CD4-positive, alpha-beta memory T cell (primary cell): ENCODE data around the gene UBE2S. TPM values are rescaled to one million over a fixed set of nuclear protein-coding genes. Genes with fewer than 3 reads are reported as not detected.
"Not testable (repeated sequence)": the region's sequence is repeated elsewhere in the genome, so short reads cannot be mapped to it uniquely, and the experiment has no call there.

Experiments used
- CTCF ChIA-PET: fragments of 350-600 bp; sonication (Branson Sonifier 250); formaldehyde crosslinking; loops from one replicate; lab custom pipeline; 2021; ENCODE audit warnings: inconsistent platforms; ENCODE audit not compliant: partially characterized antibody; lab: Charles Lee
- POLR2A ChIA-PET: fragments of 350-600 bp; sonication (Branson Sonifier 250); formaldehyde crosslinking; loops from one replicate; lab custom pipeline; 2021; ENCODE audit not compliant: partially characterized antibody; lab: Charles Lee
- DNase-seq, 5 donors: peaks; one replicate each; pipeline versions ENCODE4 v3.0.0 to v3.0.0-alpha.2; 2020 to 2022; ENCODE audit warnings: mixed read lengths in 1 of 5
- H3K27ac ChIP-seq: one replicate; pipeline ENCODE4 v1.7.0; 2013; ENCODE audit warnings: low read depth, low read length
- H3K27me3 ChIP-seq: 2 replicates; pipeline ENCODE4 v1.7.0; 2013; ENCODE audit warnings: mild to moderate bottlenecking, low read length, moderate library complexity; ENCODE audit not compliant: insufficient read depth
- H3K36me3 ChIP-seq: 2 replicates; pipeline ENCODE4 v1.7.0; 2013; ENCODE audit warnings: mild to moderate bottlenecking, low read length, moderate library complexity; ENCODE audit not compliant: insufficient read depth
- H3K4me1 ChIP-seq: 2 replicates; pipeline ENCODE4 v1.7.0; 2013; ENCODE audit warnings: mild to moderate bottlenecking, low read length, moderate library complexity; ENCODE audit not compliant: insufficient read depth
- H3K4me3 ChIP-seq, 2 donors: one replicate each; pipeline ENCODE4 v1.7.0; 2013; ENCODE audit warnings: low read length in 2 of 2, mild to moderate bottlenecking in 1 of 2
- H3K9me3 ChIP-seq, 2 donors: one replicate each; pipeline ENCODE4 v1.7.0; 2013; ENCODE audit warnings: low read length in 2 of 2, control low read depth in 1 of 2; ENCODE audit not compliant: control insufficient read depth in 1 of 2
- H3K27ac Mint-ChIP-seq, 7 donors: one replicate each; pipeline ENCODE4 v1.8.0; 2020 to 2021; ENCODE audit warnings: mixed read lengths in 7 of 7, mild to moderate bottlenecking in 6 of 7, inconsistent platforms in 3 of 7, moderate library complexity in 3 of 7
- H3K27me3 Mint-ChIP-seq, 2 donors: one replicate each; pipeline ENCODE4 v1.8.0; 2020 to 2021; ENCODE audit warnings: mixed read lengths in 2 of 2
- H3K36me3 Mint-ChIP-seq, 2 donors: one replicate each; pipeline ENCODE4 v1.8.0; 2020 to 2021; ENCODE audit warnings: mixed read lengths in 2 of 2, inconsistent platforms in 1 of 2, mild to moderate bottlenecking in 1 of 2
- H3K4me1 Mint-ChIP-seq, 4 donors: one replicate each; pipeline ENCODE4 v1.8.0; 2020 to 2021; ENCODE audit warnings: mixed read lengths in 4 of 4, mild to moderate bottlenecking in 1 of 4
- H3K4me3 Mint-ChIP-seq, 8 donors: one replicate each; pipeline ENCODE4 v1.8.0; 2020 to 2021; ENCODE audit warnings: mixed read lengths in 8 of 8, mild to moderate bottlenecking in 7 of 8, moderate library complexity in 6 of 8, inconsistent platforms in 3 of 8
- H3K9me3 Mint-ChIP-seq, 8 donors: one replicate each; pipeline ENCODE4 v1.8.0; 2020 to 2021; ENCODE audit warnings: mixed read lengths in 8 of 8, mild to moderate bottlenecking in 5 of 8, inconsistent platforms in 3 of 8, moderate library complexity in 1 of 8
- intact Hi-C: fragments of 100-400 bp; cut with micrococcal nuclease; formaldehyde crosslinking; loops from one replicate; pipeline ENCODE4 v1.15.1; 2023
- polyA plus RNA-seq, 2 donors: library from polyadenylated mRNA; unstranded; fragments of 300-500 nt; fragmentation: Illumina TruSeq; gene quantifications; one replicate each; pipeline ENCODE4 v1.2.3, GENCODE V29; 2021
- total RNA-seq, 2 experiments: library from RNA; stranded (reverse); gene quantifications; one replicate each; pipeline ENCODE4 v1.2.3, GENCODE V29; 2021

Gene UBE2S
- total and polyA plus RNA-seq, 4 experiments from 2014 or later, result 18.0 to 25.4 (median 22.9) TPM

DNA sequence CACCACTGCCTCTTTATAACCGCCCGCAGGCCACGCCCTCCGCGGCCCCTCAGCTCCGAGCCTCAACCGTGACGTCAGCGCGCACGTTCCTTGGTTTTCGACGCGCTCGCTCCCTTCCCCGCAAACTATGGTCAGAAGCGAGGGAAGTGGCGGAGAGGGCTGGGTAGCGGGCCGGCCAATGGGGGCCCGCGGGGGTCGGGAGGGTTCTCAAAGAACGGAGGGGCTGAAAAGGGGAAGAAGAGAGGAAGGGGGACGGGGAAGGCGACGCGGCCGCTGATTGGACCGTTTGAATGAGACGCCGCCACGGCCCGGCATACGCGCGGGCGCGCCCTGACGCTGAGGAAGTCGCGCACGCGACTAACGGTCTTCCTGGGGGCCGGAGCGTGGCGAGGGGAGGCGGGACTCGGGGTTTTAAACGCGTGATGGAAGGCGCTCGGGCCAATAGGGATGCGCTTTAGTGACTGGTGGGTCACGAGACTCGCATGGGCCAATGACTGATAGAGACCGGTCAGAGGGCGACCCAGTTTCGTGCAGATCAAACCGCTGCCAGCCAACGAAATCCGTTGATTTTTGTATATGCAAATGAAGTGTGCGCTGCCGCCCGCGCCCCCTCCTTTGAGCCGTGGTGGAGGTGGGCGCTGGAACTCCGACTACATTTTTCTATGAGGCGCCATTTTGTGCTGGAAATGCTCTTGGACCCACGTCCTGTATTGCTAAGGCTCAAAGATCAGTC is 378 bp upstream of the UBE2S start:
- H3K27ac ChIP-seq, result peak overlapping the region; percentile 99
- peaks cover 22 to 32% (median 28%) of the 10 kb centered on the region in 4 donors for H3K4me1 Mint-ChIP-seq
- no peaks in the 10 kb centered on the region for H3K9me3 ChIP-seq
- peak overlapping the region; percentile 64 to 69 for H3K4me3 ChIP-seq
- peaks cover 15 to 34% of the 10 kb centered on the region in 2 donors for H3K36me3 Mint-ChIP-seq
- intact Hi-C loops, result loop anchor here (1.0 to 5.0 kb wide), 5 partner anchors 23 to 234 kb away; partner anchors contain the start of genes ISOC2, KMT5C, PPP6R1 and RPL28
- CTCF ChIA-PET, result interaction anchor here (1.2 to 2.4 kb wide), 2 partner anchors 11 to 23 kb away, joined by 5 to 14 read pairs; no protein-coding TSS in a partner anchor
- peaks cover 0 to 17% (median 0%) of the 10 kb centered on the region in 8 donors for H3K9me3 Mint-ChIP-seq
- peak overlapping the region; percentile 98 to 100 (median 99) for H3K27ac Mint-ChIP-seq
- DNase-seq, result peak; percentile 96 to 99 (median 98)
- no peaks in the 10 kb centered on the region for H3K27me3 Mint-ChIP-seq
- no peaks in the 10 kb centered on the region for H3K27me3 ChIP-seq
- peaks cover 13% of the 10 kb centered on the region for H3K36me3 ChIP-seq
- peaks cover 24% of the 10 kb centered on the region for H3K4me1 ChIP-seq
- H3K4me3 Mint-ChIP-seq, result peak overlapping the region; percentile 89 to 96 (median 93)
- POLR2A ChIA-PET, result interaction anchor here (0.6 to 8.5 kb wide), 28 partner anchors 9 to 290 kb away, joined by 3 to 247 read pairs (median 6); partner anchors contain the start of genes BRSK1, FIZ1, HSPBP1 and ISOC2

DNA sequence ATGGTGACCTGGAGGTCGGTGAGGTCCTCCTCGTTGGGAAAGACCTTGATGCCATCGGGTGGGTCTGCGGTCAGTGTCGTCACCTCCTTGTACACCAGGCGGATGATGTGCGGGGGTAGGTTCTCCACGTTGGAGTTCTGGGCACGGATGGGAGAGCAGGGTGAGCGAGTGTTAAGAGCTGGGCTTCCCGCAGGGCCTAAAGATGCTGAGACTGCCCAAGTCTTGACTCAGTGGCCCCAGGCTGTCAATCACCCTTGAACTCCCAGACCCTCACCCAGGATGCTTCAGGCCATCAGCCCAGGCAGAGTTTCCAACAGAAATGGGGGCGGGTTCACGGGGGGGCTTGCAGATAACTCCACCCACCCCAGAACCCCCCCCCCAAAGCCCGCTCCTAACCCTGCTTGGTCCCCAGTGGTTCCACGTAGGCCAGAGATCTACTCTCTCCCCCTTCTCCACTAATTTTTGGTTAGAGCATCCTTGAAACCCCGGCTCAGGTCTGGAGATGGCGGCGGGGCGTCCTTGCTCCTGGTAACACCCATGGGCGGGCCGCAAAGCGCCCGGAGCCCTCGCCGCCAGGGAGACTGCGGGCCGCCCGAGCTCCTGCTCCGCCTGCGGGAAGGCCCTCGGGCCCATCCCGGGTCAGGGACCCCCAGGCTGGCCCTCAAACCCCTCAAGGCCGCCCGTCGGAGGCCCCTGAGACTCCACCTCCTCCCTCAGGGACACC is 600 bp downstream of the UBE2S start:
- H3K27me3 Mint-ChIP-seq, result no peaks in the 10 kb centered on the region
- peaks cover 20 to 44% of the 10 kb centered on the region in 2 donors for H3K36me3 Mint-ChIP-seq
- Histone ChIP-seq H3K4me1 (peaks cover 24% of the 10 kb centered on the region), H3K27ac (peak overlapping the region; percentile 99), H3K36me3 (peaks cover 22% of the 10 kb centered on the region), H3K9me3 (no peaks in the 10 kb centered on the region), H3K27me3 (no peaks in the 10 kb centered on the region), H3K4me3 (peak overlapping the region; percentile 28 to 63)
- intact Hi-C loops, result loop anchor here (5.0 kb wide), 1 partner anchor 235 kb away; the partner anchor contains the start of genes ZNF580 and ZNF581
- H3K4me3 Mint-ChIP-seq, result peak overlapping the region; percentile 76 to 95 (median 82)
- H3K4me1 Mint-ChIP-seq, result peaks cover 22 to 32% (median 28%) of the 10 kb centered on the region in 4 donors
- POLR2A ChIA-PET, result interaction anchor here (0.6 to 8.5 kb wide), 24 partner anchors 8 to 1270 kb away, joined by 3 to 247 read pairs (median 6); partner anchors contain the start of genes BRSK1, CNOT3, FIZ1 and HSPBP1
- CTCF ChIA-PET, result interaction anchor here (2.4 kb wide), 1 partner anchor 12 kb away, joined by 14 read pairs; no protein-coding TSS in a partner anchor
- H3K9me3 Mint-ChIP-seq, result peaks cover 0 to 17% (median 0%) of the 10 kb centered on the region in 8 donors
- peak in 1 of 5 donors; percentile 52 for DNase-seq
- H3K27ac Mint-ChIP-seq, result peak overlapping the region; percentile 84 to 99 (median 93)

DNA sequence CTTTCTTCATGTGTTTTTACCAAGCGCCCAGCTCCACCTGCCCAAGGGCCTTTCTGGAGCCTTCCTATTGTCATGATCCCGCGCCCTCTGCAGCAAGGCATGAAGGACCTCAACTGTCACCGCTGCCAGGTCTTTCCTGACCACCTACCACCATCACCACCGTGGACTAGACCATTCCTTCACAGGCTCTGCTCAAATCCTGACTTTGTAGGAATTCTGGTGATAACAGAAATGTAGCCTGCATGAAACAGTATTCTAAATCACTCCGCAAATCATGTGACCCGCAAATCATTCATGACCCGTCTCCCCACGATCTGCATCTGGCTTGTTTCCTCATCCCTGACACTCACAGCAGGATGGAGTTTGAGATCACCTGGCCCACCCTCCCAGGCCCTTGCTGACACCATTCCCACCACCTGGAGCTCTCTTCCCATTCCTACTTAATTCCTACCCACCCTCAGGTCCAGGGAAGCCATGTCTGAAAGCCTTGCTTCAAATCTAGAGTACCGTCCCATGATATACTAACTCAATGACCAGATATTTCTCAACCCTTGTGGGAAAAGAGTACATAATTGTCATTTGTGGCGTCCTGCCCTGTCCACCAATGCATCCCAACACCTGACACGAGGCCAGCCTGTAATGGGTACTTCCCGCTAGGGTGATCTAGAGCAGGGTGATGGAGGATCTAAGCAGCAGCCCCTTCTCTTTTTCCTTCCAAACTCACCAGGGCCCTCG is 1.3 kb downstream of the UBE2S start:
- DNase-seq, result no peak
- Mint-ChIP-seq H3K27me3 (no peaks in the 10 kb centered on the region), H3K4me3 (peak overlapping the region; percentile 76 to 95 (median 82)), H3K27ac (peak overlapping the region; percentile 84 to 99 (median 93)), H3K36me3 (peaks cover 24 to 47% of the 10 kb centered on the region in 2 donors), H3K9me3 (peaks cover 0 to 17% (median 0%) of the 10 kb centered on the region in 8 donors), H3K4me1 (peaks cover 22 to 32% (median 28%) of the 10 kb centered on the region in 4 donors)
- Histone ChIP-seq H3K9me3 (no peaks in the 10 kb centered on the region), H3K4me1 (peaks cover 24% of the 10 kb centered on the region), H3K27me3 (no peaks in the 10 kb centered on the region), H3K36me3 (peaks cover 26% of the 10 kb centered on the region), H3K27ac (peak overlapping the region; percentile 99), H3K4me3 (peak overlapping the region; percentile 28 to 63)
- intact Hi-C loops, result loop anchor here (5.0 kb wide), 1 partner anchor 236 kb away; the partner anchor contains the start of genes ZNF580 and ZNF581
- ChIA-PET CTCF (no interaction called here), POLR2A (interaction anchor here (0.7 to 8.5 kb wide), 9 partner anchors 18 to 1269 kb away, joined by 3 to 247 read pairs (median 8); partner anchors contain the start of genes CNOT3, HSPBP1, PPP1R12C and PPP6R1)

DNA sequence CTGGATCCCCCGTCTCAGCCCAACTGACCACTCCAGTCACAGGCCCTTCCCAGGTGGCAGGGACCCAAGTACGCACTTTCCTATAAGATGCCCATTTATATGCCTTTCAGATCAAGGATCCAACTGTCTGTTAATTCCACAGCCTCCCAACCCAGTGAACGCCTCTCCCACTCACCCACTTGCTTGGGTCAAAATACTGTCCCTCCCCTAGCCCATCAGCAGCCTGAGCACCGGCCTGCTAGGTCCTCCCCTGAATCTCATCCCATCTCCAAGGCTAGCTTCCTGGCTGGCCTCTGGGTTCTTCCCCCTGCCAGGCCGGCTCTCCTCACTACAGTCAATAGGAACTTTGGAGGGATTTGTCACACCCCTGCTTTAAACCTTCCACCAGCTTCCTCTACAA is 1.9 kb downstream of the UBE2S start:
- no peak for DNase-seq
- H3K27ac Mint-ChIP-seq, result peak overlapping the region; percentile 49 to 99 (median 93)
- H3K27me3 ChIP-seq, result no peaks in the 10 kb centered on the region
- peak overlapping the region; percentile 18 for H3K27ac ChIP-seq
- peak overlapping the region in 7 of 8 donors; percentile 76 to 95 (median 81) for H3K4me3 Mint-ChIP-seq
- H3K4me1 ChIP-seq, result peaks cover 24% of the 10 kb centered on the region
- POLR2A ChIA-PET, result interaction anchor here (0.7 to 8.5 kb wide), 4 partner anchors 17 to 149 kb away, joined by 3 to 247 read pairs (median 32); partner anchors contain the start of genes HSPBP1, PPP6R1, RPL28 and TMEM238
- peaks cover 25 to 53% of the 10 kb centered on the region in 2 donors for H3K36me3 Mint-ChIP-seq
- CTCF ChIA-PET, result no interaction called here
- H3K4me1 Mint-ChIP-seq, result peaks cover 22 to 32% (median 28%) of the 10 kb centered on the region in 4 donors
- H3K9me3 Mint-ChIP-seq, result peaks cover 0 to 17% (median 0%) of the 10 kb centered on the region in 8 donors
- H3K9me3 ChIP-seq, result no peaks in the 10 kb centered on the region
- intact Hi-C loops, result loop anchor here (5.0 kb wide), 1 partner anchor 237 kb away; the partner anchor contains the start of genes ZNF580 and ZNF581
- H3K4me3 ChIP-seq, result no peak overlapping the region
- H3K36me3 ChIP-seq, result peaks cover 28% of the 10 kb centered on the region
- no peaks in the 10 kb centered on the region for H3K27me3 Mint-ChIP-seq

DNA sequence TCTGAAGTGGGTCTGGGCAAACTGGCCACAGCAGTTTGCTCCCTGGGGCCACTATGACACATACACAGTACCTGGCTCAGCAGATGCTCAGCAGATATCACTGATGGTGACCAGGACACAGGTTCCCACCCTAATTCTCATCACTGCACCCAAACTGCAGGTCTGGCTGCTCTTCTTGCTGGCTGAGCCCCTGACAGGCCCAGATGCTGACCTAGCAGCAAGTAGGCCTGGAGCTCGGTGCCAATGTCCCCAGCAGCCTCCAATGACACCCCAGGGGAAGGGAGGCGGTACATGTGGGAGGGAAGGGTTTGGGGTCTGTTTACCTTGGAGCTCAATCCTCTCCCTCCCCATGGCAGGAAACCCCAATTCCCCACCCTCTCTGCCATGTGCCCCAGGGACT is 5.1 kb downstream of the UBE2S start:
- ChIA-PET CTCF (no interaction called here), POLR2A (interaction anchor here (1.3 to 8.5 kb wide), 2 partner anchors 14 to 64 kb away, joined by 6 to 247 read pairs; partner anchors contain the start of genes RPL28 and TMEM238)
- Histone ChIP-seq H3K36me3 (peaks cover 31% of the 10 kb centered on the region), H3K4me3 (no peak overlapping the region), H3K9me3 (no peaks in the 10 kb centered on the region), H3K27me3 (no peaks in the 10 kb centered on the region), H3K27ac (no peak overlapping the region), H3K4me1 (peaks cover 18% of the 10 kb centered on the region)
- intact Hi-C loops, result no loop called here
- Mint-ChIP-seq H3K4me3 (no peak overlapping the region), H3K36me3 (peaks cover 32 to 55% of the 10 kb centered on the region in 2 donors), H3K9me3 (peaks cover 0 to 4% (median 0%) of the 10 kb centered on the region in 8 donors), H3K4me1 (peaks cover 21 to 35% (median 28%) of the 10 kb centered on the region in 4 donors), H3K27me3 (no peaks in the 10 kb centered on the region), H3K27ac (no peak overlapping the region)
- DNase-seq, result no peak

DNA sequence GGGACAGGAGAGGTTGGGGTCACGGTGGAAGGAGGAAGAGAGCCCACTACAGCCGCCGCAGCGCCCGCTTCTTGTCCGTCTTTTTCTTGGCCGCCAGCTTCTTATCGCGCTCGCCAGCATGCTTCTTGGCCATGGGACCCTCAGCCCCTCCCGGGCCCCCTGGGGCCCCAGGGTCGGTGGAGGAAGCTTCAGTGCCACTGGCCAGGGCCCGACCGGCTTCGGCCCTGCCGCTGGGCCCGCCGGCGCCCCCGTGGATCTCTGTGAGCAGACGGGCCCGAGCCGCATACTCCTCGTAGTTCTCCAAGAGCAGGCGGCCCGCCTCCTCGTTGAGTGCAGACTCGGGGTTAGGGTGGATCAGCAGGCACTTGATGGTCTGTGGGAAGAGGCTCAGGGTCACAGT is 6.2 kb downstream of the UBE2S start:
- POLR2A ChIA-PET, result interaction anchor here (3.4 kb wide), 1 partner anchor 12 kb away, joined by 25 read pairs; no protein-coding TSS in a partner anchor
- H3K9me3 Mint-ChIP-seq, DNase-seq, intact Hi-C loops, CTCF ChIA-PET, H3K9me3 ChIP-seq, H3K27ac ChIP-seq, H3K27me3 Mint-ChIP-seq, H3K4me3 ChIP-seq, H3K4me3 Mint-ChIP-seq, H3K27me3 ChIP-seq, H3K27ac Mint-ChIP-seq: not testable (repeated sequence)
- Histone ChIP-seq H3K4me1 (peaks cover 12% of the 10 kb centered on the region), H3K36me3 (peaks cover 31% of the 10 kb centered on the region)
- H3K4me1 Mint-ChIP-seq, result peaks cover 17 to 28% (median 22%) of the 10 kb centered on the region in 4 donors
- peaks cover 32 to 51% of the 10 kb centered on the region in 2 donors for H3K36me3 Mint-ChIP-seq
